Cerebellar cortex (tissue), 1 donor: Measurements from ENCODE around the gene FNDC11.

Source experiments
- DNase-seq: peaks from one replicate; pipeline ENCODE4 v3.0.0-alpha.2; 2015; ENCODE audit warnings: low spot score

Gene FNDC11

GRCh38 chr20:63582382-63583063, 28.6 kb downstream of the FNDC11 start:
- no peak for DNase-seq

GRCh38 chr20:63585616-63586565, 31.9 kb downstream of the FNDC11 start:
- DNase-seq: no peak

- no peak for DNase-seq
These were observed 32.8 kb downstream of the FNDC11 start for GRCh38 chr20:63586797-63587196.

- no peak for DNase-seq
These were observed 33.3 kb downstream of the FNDC11 start for GRCh38 chr20:63587256-63587655.

- no peak for DNase-seq
These were observed 34.0 kb downstream of the FNDC11 start for GRCh38 chr20:63587776-63588591.

- no peak for DNase-seq
These were observed 34.7 kb downstream of the FNDC11 start for GRCh38 chr20:63588641-63589041.

- DNase-seq: no peak
These were observed 35.6 kb downstream of the FNDC11 start for GRCh38 chr20:63589261-63590217.

GRCh38 chr20:63590218-63591146, 36.5 kb downstream of the FNDC11 start:
- no peak for DNase-seq

GRCh38 chr20:63591147-63591533, 37.2 kb downstream of the FNDC11 start:
- no peak for DNase-seq

- DNase-seq: no peak
These were observed 37.9 kb downstream of the FNDC11 start for GRCh38 chr20:63591786-63592355.

- no peak for DNase-seq
These were observed 38.7 kb downstream of the FNDC11 start for GRCh38 chr20:63592661-63593060.

GRCh38 chr20:63594043-63594561, 40.1 kb downstream of the FNDC11 start:
- no peak for DNase-seq

- DNase-seq: no peak
These were observed 41.6 kb downstream of the FNDC11 start for GRCh38 chr20:63595416-63596127.

- DNase-seq: no peak
These were observed 42.5 kb downstream of the FNDC11 start for GRCh38 chr20:63596423-63596822.

- DNase-seq: no peak
These were observed 43.9 kb downstream of the FNDC11 start for GRCh38 chr20:63597651-63598478.

- DNase-seq: no peak
These were observed 44.8 kb downstream of the FNDC11 start for GRCh38 chr20:63598479-63599395.
